Upper lobe of right lung (tissue), 1 donor: ENCODE measurements around the gene DAB1. TPM values are rescaled to one million over a fixed set of nuclear protein-coding genes. Genes with fewer than 3 reads are reported as not detected.

Experiments used
- ATAC-seq: fragments of 200-7000 bp; cut with Tn5 transposase; one replicate; pipeline ENCODE4 v1.9.1; 2020; ENCODE audit warnings: mild to moderate bottlenecking, moderate library complexity
- DNase-seq: peaks from one replicate; pipeline ENCODE4 v3.0.0-alpha.2; 2020
- H3K27ac ChIP-seq: fragments of 200-600 bp; one replicate; pipeline ENCODE4 v1.8.0; 2022
- H3K27me3 ChIP-seq: fragments of 200-600 bp; one replicate; pipeline ENCODE4 v1.8.0; 2022; ENCODE audit warnings: mild to moderate bottlenecking
- H3K36me3 ChIP-seq: fragments of 200-600 bp; one replicate; pipeline ENCODE4 v1.8.0; 2022
- H3K4me1 ChIP-seq: fragments of 200-600 bp; one replicate; pipeline ENCODE4 v1.8.0; 2022
- H3K4me3 ChIP-seq: fragments of 200-600 bp; one replicate; pipeline ENCODE4 v1.8.0; 2022; ENCODE audit warnings: mild to moderate bottlenecking
- H3K9me3 ChIP-seq: fragments of 200-600 bp; one replicate; pipeline ENCODE4 v1.8.0; 2022
- CTCF ChIP-seq: fragments of 200-600 bp; IDR thresholded peaks from one replicate; pipeline ENCODE4 v1.8.0; 2022; ENCODE audit warnings: antibody characterized with exemption
- intact Hi-C: fragments of 100-400 bp; cut with DNase I; formaldehyde crosslinking; loops from one replicate; pipeline ENCODE4 v1.11.0; 2022
- long read RNA-seq: library from polyadenylated mRNA; unstranded; transcript quantifications from one replicate; pipeline ENCODE4 v2.0.0, GENCODE V29; 2021
- total RNA-seq: library from RNA; stranded (reverse); fragmentation: NEBNext Ultra II Directional; extraction: Animal tissue kit (Norgen Biotek cat#: 25700); gene quantifications from one replicate; pipeline ENCODE4 v1.2.1, GENCODE V29; 2021
- donor health status: DM: no; HTN: yes; CAD: no; lungs with severe emphysema.

The DAB1 gene
- 0.29 TPM for total RNA-seq
- long read RNA-seq = 0 reads

GRCh38 chr1:57423656-57424211 lies at the start of gene DAB1:
DAB1 (minus strand) TSS chr1:57424060; CDS start chr1:57291030, 133,030 bp downstream.
- no peaks in the 10 kb centered on the region for H3K36me3 ChIP-seq
- no peak within 1 kb of the TSS for H3K27ac ChIP-seq
- intact Hi-C loops = no loop called here
- TF ChIP-seq CTCF = no peak
- H3K9me3 ChIP-seq = no peaks in the 10 kb centered on the region
- H3K4me3 ChIP-seq = peak within 1 kb of the TSS; percentile 19
- peaks cover 67% of the 10 kb centered on the region for H3K27me3 ChIP-seq
- ATAC-seq (peak; percentile 12), DNase-seq (no peak)
- H3K4me1 ChIP-seq = peaks cover 6% of the 10 kb centered on the region

- no peak overlapping the region for H3K4me3 ChIP-seq
- no peaks in the 10 kb centered on the region for H3K36me3 ChIP-seq
- DNase-seq (no peak), ATAC-seq (no peak)
- H3K9me3 ChIP-seq = no peaks in the 10 kb centered on the region
- intact Hi-C loops = no loop called here
- H3K4me1 ChIP-seq = no peaks in the 10 kb centered on the region
- no peak for TF ChIP-seq CTCF
- H3K27me3 ChIP-seq = no peaks in the 10 kb centered on the region
- H3K27ac ChIP-seq = no peak overlapping the region
These were observed 49.6 kb upstream of the DAB1 start for GRCh38 chr1:57473448-57473847.

- Histone ChIP-seq H3K27ac (no peak overlapping the region), H3K9me3 (no peaks in the 10 kb centered on the region), H3K36me3 (no peaks in the 10 kb centered on the region), H3K4me1 (no peaks in the 10 kb centered on the region), H3K4me3 (no peak overlapping the region), H3K27me3 (no peaks in the 10 kb centered on the region)
- no peak for DNase-seq
- no peak for ATAC-seq
- intact Hi-C loops = no loop called here
- TF ChIP-seq CTCF = no peak
These were observed 48.1 kb upstream of the DAB1 start for GRCh38 chr1:57471995-57472394.

GRCh38 chr1:57470036-57470435 lies 46.2 kb upstream of the DAB1 start:
- Histone ChIP-seq H3K27me3 (no peaks in the 10 kb centered on the region), H3K36me3 (no peaks in the 10 kb centered on the region), H3K27ac (no peak overlapping the region), H3K4me1 (no peaks in the 10 kb centered on the region), H3K9me3 (no peaks in the 10 kb centered on the region), H3K4me3 (no peak overlapping the region)
- intact Hi-C loops = no loop called here
- TF ChIP-seq CTCF = no peak
- DNase-seq (no peak), ATAC-seq (no peak)

GRCh38 chr1:57468641-57469523 lies 45.0 kb upstream of the DAB1 start:
- Histone ChIP-seq H3K4me3 (no peak overlapping the region), H3K36me3 (no peaks in the 10 kb centered on the region), H3K9me3 (no peaks in the 10 kb centered on the region), H3K4me1 (no peaks in the 10 kb centered on the region), H3K27me3 (no peaks in the 10 kb centered on the region), H3K27ac (no peak overlapping the region)
- intact Hi-C loops = no loop called here
- no peak for TF ChIP-seq CTCF
- DNase-seq (no peak), ATAC-seq (no peak)
